IMR-90 (cell line): ENCODE results near the gene BLMH. TPM values are rescaled to one million over a fixed set of nuclear protein-coding genes. Genes with fewer than 3 reads are reported as not detected.

Experiments
- ATAC-seq: fragments of 200-7000 bp; cut with Tn5 transposase; 2 replicates; pipeline ENCODE4 v1.9.1; 2020; ENCODE audit warnings: low read depth, mild to moderate bottlenecking, moderate library complexity
- BruUV-seq: library from RNA; stranded (reverse); fragments of 400-500 nt; replicated peaks from 2 replicates; lab custom pipeline; 2021; lab: Mats Ljungman, UMichigan
- CTCF ChIA-PET: fragments of 300-600 bp; formaldehyde crosslinking; extraction: SDS; loops from one replicate; lab custom pipeline; 2021; ENCODE audit warnings: antibody characterized with exemption; lab: Yijun Ruan, JAX
- POLR2A ChIA-PET: fragments of 300-600 bp; sonication (Branson Sonifier 250); formaldehyde crosslinking; loops from one replicate; lab custom pipeline; 2022; ENCODE audit warnings: antibody characterized with exemption; ENCODE audit not compliant: unreplicated experiment; lab: Charles Lee
- DNase-seq: peaks from one replicate; pipeline ENCODE4 v3.0.0; 2013
- H2AFZ ChIP-seq: replicated peaks from 2 replicates; pipeline ENCODE3; 2013; ENCODE audit warnings: low read length, mild to moderate bottlenecking; ENCODE audit not compliant: poor library complexity
- H2AK5ac ChIP-seq: 2 replicates; pipeline ENCODE4 v1.6.1; 2013; ENCODE audit warnings: low read depth, low read length, inconsistent platforms
- H2AK9ac ChIP-seq: replicated peaks from 2 replicates; pipeline ENCODE3; 2013; ENCODE audit warnings: mild to moderate bottlenecking, low read depth, low read length, moderate library complexity; ENCODE audit not compliant: poor library complexity
- H2BK120ac ChIP-seq: 2 replicates; pipeline ENCODE4 v1.6.1; 2013; ENCODE audit warnings: low read depth, low read length, inconsistent platforms
- H2BK15ac ChIP-seq: 3 replicates; pipeline ENCODE4 v1.6.1; 2013; ENCODE audit warnings: low read depth, low read length, inconsistent platforms
- H2BK20ac ChIP-seq: 2 replicates; pipeline ENCODE4 v1.6.1; 2013; ENCODE audit warnings: low read depth, mild to moderate bottlenecking, inconsistent platforms, low read length, moderate library complexity
- H2BK5ac ChIP-seq: 2 replicates; pipeline ENCODE4 v1.6.1; 2013; ENCODE audit warnings: mild to moderate bottlenecking, low read depth, low read length, inconsistent platforms; ENCODE audit not compliant: poor library complexity, severe bottlenecking
- H3K14ac ChIP-seq: replicated peaks from 2 replicates; pipeline ENCODE4 v1.6.1; 2013; ENCODE audit warnings: low read depth, low read length, inconsistent platforms
- H3K18ac ChIP-seq: 2 replicates; pipeline ENCODE4 v1.6.1; 2013; ENCODE audit warnings: low read depth, low read length, control low read depth
- H3K23ac ChIP-seq: 2 replicates; pipeline ENCODE4 v1.6.1; 2013; ENCODE audit warnings: low read depth, low read length, inconsistent platforms
- H3K27ac ChIP-seq: 2 replicates; pipeline ENCODE4 v1.5.1; 2013; ENCODE audit warnings: mild to moderate bottlenecking, control low read depth, low read length; ENCODE audit not compliant: insufficient read depth
- H3K27me3 ChIP-seq: 2 replicates; pipeline ENCODE4 v1.6.1; 2013; ENCODE audit warnings: low read length; ENCODE audit not compliant: control insufficient read depth, insufficient read depth
- H3K36me3 ChIP-seq: 2 replicates; pipeline ENCODE4 v1.6.1; 2013; ENCODE audit warnings: low read length, mixed read lengths; ENCODE audit not compliant: control insufficient read depth, insufficient read depth
- H3K4ac ChIP-seq: 2 replicates; pipeline ENCODE4 v1.6.1; 2013; ENCODE audit warnings: low read depth, low read length, inconsistent platforms
- H3K4me1 ChIP-seq: 2 replicates; pipeline ENCODE4 v1.6.1; 2013; ENCODE audit warnings: low read length, mixed read lengths; ENCODE audit not compliant: control insufficient read depth, insufficient read depth
- H3K4me2 ChIP-seq: 2 replicates; pipeline ENCODE4 v1.6.1; 2013; ENCODE audit warnings: low read depth, mild to moderate bottlenecking, control low read depth, low read length, moderate library complexity
- H3K4me3 ChIP-seq: 2 replicates; pipeline ENCODE4 v1.5.1; 2013; ENCODE audit warnings: low read depth, mild to moderate bottlenecking, control low read depth, low read length, moderate library complexity; ENCODE audit not compliant: insufficient read depth
- H3K56ac ChIP-seq: 2 replicates; pipeline ENCODE4 v1.6.1; 2013; ENCODE audit warnings: low read length, inconsistent platforms; ENCODE audit not compliant: insufficient read depth; ENCODE audit errors: extremely low read depth
- H3K79me1 ChIP-seq, 2 experiments: 2 replicates each; pipeline ENCODE4 v1.6.1; 2013; ENCODE audit warnings: low read length in 2 of 2, inconsistent platforms in 1 of 2, low read depth in 1 of 2
- H3K9ac ChIP-seq: 2 replicates; pipeline ENCODE4 v1.6.1; 2013; ENCODE audit warnings: low read depth, low read length, control low read depth
- H3K9me1 ChIP-seq: 2 replicates; pipeline ENCODE4 v1.6.1; 2013; ENCODE audit warnings: low read length, inconsistent platforms; ENCODE audit not compliant: insufficient read depth
- H3K9me3 ChIP-seq: 2 replicates; pipeline ENCODE4 v1.6.1; 2013; ENCODE audit warnings: low read length; ENCODE audit not compliant: control insufficient read depth, insufficient read depth
- H4K20me1 ChIP-seq: 2 replicates; pipeline ENCODE4 v1.6.1; 2013; ENCODE audit warnings: low read length, inconsistent platforms; ENCODE audit not compliant: insufficient read depth
- H4K5ac ChIP-seq: 2 replicates; pipeline ENCODE4 v1.6.1; 2013; ENCODE audit warnings: mild to moderate bottlenecking, low read depth, low read length, control low read depth
- H4K8ac ChIP-seq, 2 experiments: 2 replicates each; pipeline ENCODE4 v1.6.1; 2013; ENCODE audit warnings: low read depth in 2 of 2, low read length in 2 of 2, control low read depth in 1 of 2, inconsistent platforms in 1 of 2
- H4K91ac ChIP-seq: 2 replicates; pipeline ENCODE4 v1.6.1; 2013; ENCODE audit warnings: low read depth, low read length, inconsistent platforms; ENCODE audit not compliant: insufficient read depth
- CEBPB ChIP-seq: IDR thresholded peaks from 2 replicates; pipeline ENCODE4 v1.6.1; 2012; ENCODE audit warnings: low read depth, low read length, improper control_type of control experiment
- CHD1 ChIP-seq: IDR thresholded peaks from 2 replicates; pipeline ENCODE4 v1.6.1; 2012; ENCODE audit warnings: low read depth, low read length, improper control_type of control experiment
- NFE2L2 ChIP-seq: fragments of 150-350 bp; IDR thresholded peaks from 2 replicates; pipeline ENCODE4 v1.6.1; 2016; ENCODE audit warnings: low read depth, mild to moderate bottlenecking, low read length
- POLR2A ChIP-seq: IDR thresholded peaks from 2 replicates; pipeline ENCODE4 v1.6.1; 2012; ENCODE audit warnings: mild to moderate bottlenecking, low read depth, low read length
- RFX5 ChIP-seq: IDR thresholded peaks from 2 replicates; pipeline ENCODE4 v1.8.0; 2012; ENCODE audit warnings: low read depth, mild to moderate bottlenecking, low read length, moderate library complexity
- WGBS, 2 experiments: methylation state at CpG; one replicate each; pipeline versions ENCODE4 v1.1.5 to v1.1.7; 2013; ENCODE audit warnings: missing lambda C conversion rate in 2 of 2; ENCODE audit not compliant: insufficient read length in 1 of 2; ENCODE audit errors: extremely low coverage in 2 of 2; 5-methylcytosine and 5-hydroxymethylcytosine counted together
- dilution Hi-C: fragments of 300-500 bp; cut with HindIII; formaldehyde crosslinking; loops from one replicate; pipeline ENCODE4 v1.14.3; 2018; ENCODE audit warnings: low sequenced_read_pairs; ENCODE audit not compliant: unreplicated experiment
- in situ Hi-C: fragments of 300-500 bp; cut with MboI; formaldehyde crosslinking; loops from 3 replicates; pipeline ENCODE4 v1.14.3; 2019; ENCODE audit warnings: low sequenced_read_pairs, inconsistent platforms, mixed read lengths
- intact Hi-C: fragments of 100-400 bp; cut with micrococcal nuclease; formaldehyde crosslinking; loops from 2 replicates; pipeline ENCODE4 v1.10.0; 2022
- polyA plus RNA-seq, 3 experiments: library from polyadenylated mRNA; depleted of rRNA; stranded (reverse); fragments of >200 nt; gene quantifications; 2 replicates each; pipeline ENCODE4 v1.2.3, GENCODE V29; 2012; ENCODE audit warnings: low replicate concordance in 1 of 3
- total RNA-seq: library from RNA; depleted of rRNA; stranded (reverse); fragments of >200 nt; gene quantifications from 2 replicates; pipeline ENCODE4 v1.2.3, GENCODE V29; 2012

BLMH gene
- total and polyA plus RNA-seq, 2 of the 4 experiments (the other 2 are of a cell fraction): 17.3 to 20.8 TPM

- Histone ChIP-seq H3K14ac (no peak overlapping the region), H3K4ac (no peak overlapping the region), H2BK15ac (no peak overlapping the region), H4K91ac (no peak overlapping the region), H3K27ac (no peak overlapping the region), H2AK5ac (no peak overlapping the region), H3K18ac (no peak overlapping the region), H2AFZ (no peak overlapping the region), H4K5ac (no peak overlapping the region), H3K23ac (no peak overlapping the region; the same call in 1 of the 2 replicates), H3K4me2 (no peak overlapping the region), H3K27me3 (peaks cover 5% of the 10 kb centered on the region), H3K56ac (no peak overlapping the region), H3K9me1 (no peaks in the 10 kb centered on the region), H3K9ac (no peak overlapping the region), H2BK120ac (no peak overlapping the region), H3K36me3 (no peaks in the 10 kb centered on the region), H3K79me1 (no peaks in the 10 kb centered on the region), H3K9me3 (no peaks in the 10 kb centered on the region), H2BK5ac (no peak overlapping the region), H4K8ac (no peak overlapping the region), H2BK20ac (no peak overlapping the region), H4K20me1 (no peaks in the 10 kb centered on the region), H3K4me3 (no peak overlapping the region), H2AK9ac (no peak overlapping the region), H3K4me1 (peaks cover 2% of the 10 kb centered on the region; the same call in 1 of the 2 replicates)
- DNase-seq: no peak
- dilution Hi-C loops (no loop called here), in situ Hi-C loops (loop anchor here (25.0 kb wide), 1 partner anchor 397 kb away; no protein-coding TSS in a partner anchor), intact Hi-C loops (no loop called here)
- CTCF ChIA-PET: no interaction called here
- 60% methylated on average over 2 of the region's 2 CpGs; no CpG with 5 or more reads in 1 of the 2 experiments for whole genome bisulfite sequencing, 2 experiments
- BruUV-seq: no TSS peak
- no peak for TF ChIP-seq CEBPB
- TF ChIP-seq POLR2A: no peak
- no peak for TF ChIP-seq CHD1
- no peak for TF ChIP-seq NFE2L2
- no peak for TF ChIP-seq RFX5
- no peak for ATAC-seq
- POLR2A ChIA-PET: no interaction called here
Observed at GRCh38 chr17:30315106-30315505, 23.4 kb upstream of the BLMH start.
